ENCODE measurements around the gene GREB1.

Gene GREB1

DNA sequence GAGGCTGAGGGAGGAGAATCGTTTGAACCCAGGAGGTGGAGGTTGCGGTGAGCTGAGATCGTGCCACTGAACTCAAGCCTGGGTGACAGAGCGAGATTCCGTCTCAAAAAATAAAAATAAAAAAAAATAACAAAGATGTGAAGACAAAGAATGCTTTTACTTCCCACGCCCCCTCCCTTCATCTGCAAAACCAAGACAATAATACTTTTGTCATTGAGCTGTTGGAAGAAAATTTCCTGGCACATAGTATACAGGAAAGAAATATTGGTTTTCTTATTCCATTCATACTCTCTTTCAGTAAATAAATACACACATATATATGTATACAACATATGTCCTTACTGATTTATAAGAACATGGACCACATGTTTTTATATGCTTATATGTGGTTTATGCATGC is 12.2 kb downstream of the GREB1 start:
- no peak for TF ChIP-seq CTCF (IDR thresholded peaks at IDR 0.05; ENCODE audit: low read depth, low read length)
- DNase-seq (ENCODE audit: extremely low read depth, low read depth): no peak

DNA sequence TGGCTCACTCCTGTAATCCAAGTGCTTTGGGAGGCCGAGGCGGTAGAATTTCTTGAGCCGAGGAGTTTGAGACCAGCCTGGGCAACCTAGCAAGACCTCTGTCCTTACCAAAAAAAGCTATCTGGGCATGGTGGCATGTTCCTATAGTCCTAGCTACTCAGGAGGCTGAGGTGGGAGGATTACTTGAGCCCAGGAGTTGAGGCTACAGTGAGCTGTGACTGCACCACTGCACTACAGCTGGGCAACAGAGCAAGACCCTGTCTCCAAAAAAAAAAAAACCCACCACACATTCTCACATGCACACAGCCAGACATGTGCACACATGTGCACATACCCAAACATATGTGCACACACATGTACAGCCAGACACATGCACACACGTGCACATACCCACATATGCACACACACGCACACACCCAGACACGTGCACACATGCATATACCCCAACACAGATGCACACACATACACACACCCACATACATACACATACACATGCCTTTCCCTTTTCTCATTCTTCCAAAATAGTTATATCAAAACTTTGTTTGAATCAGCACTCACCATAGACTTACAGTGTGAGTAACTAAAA is 14.2 kb downstream of the GREB1 start:
- no peak for DNase-seq (ENCODE audit: extremely low read depth, low read depth)
- TF ChIP-seq CTCF (IDR thresholded peaks at IDR 0.05; ENCODE audit: low read depth, low read length): no peak

DNA sequence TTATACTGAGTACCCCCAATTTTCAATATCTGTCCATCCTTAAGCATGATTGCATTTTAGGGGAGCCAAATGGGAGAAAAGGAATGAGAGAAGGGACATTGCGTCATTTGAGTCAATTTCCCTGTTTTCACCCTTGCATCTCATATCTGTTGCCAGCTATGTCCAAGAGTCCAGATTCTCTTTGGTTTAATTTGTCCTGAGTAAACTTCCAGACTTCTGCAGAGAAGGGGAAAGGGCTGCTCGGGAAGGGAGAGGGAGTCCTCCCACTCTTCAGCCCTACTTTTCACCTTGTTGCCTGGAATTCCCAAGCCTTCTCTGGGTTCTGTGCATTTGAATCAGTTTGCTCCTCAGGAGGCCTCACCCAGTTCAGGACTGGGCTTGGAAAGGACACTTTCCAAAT is 16.5 kb downstream of the GREB1 start:
- DNase-seq (ENCODE audit: extremely low read depth, low read depth): no peak
- TF ChIP-seq CTCF (IDR thresholded peaks at IDR 0.05; ENCODE audit: low read depth, low read length): no peak

DNA sequence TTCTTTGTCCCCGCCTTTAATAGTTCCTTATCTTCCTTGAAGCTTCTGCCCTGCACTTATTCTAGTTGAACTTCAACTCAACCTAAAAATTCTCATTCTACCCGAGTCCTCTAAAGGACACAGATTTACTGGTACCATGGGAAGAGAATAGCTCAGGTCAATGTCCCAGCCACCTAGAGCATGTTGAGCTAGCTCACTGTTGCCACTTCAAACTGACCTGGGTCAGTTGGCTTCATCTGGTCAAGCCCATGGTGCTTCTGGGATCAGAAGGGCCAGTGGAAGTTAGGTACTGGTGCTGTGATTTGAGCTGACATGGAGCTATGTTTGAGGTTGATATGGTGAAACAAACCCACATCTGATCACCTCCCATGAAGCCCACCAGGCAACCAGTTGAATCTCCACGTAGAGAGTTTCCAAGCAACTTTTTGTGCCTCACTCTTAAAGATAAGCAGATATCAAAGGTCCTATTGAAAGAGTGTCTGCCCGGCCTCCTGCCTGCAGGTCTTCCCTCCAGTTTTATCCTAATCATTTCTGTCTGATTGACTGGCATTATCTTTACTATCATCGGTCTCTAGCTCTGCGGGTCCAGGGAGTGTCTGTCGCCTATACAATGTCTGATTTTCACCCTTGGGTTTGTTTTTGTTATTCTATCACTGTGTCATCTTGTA is 17.2 kb downstream of the GREB1 start:
- no peak for DNase-seq (ENCODE audit: extremely low read depth, low read depth)
- no peak for TF ChIP-seq CTCF (IDR thresholded peaks at IDR 0.05; ENCODE audit: low read depth, low read length)

- no peak for TF ChIP-seq CTCF (IDR thresholded peaks at IDR 0.05; ENCODE audit: low read depth, low read length)
- no peak for DNase-seq (ENCODE audit: extremely low read depth, low read depth)
These were observed 17.9 kb downstream of the GREB1 start for GRCh38 chr2:11551569-11552259.

- no peak for TF ChIP-seq CTCF (IDR thresholded peaks at IDR 0.05; ENCODE audit: low read depth, low read length)
- DNase-seq (ENCODE audit: extremely low read depth, low read depth): no peak
These were observed 18.4 kb downstream of the GREB1 start for GRCh38 chr2:11552260-11552638.

DNA sequence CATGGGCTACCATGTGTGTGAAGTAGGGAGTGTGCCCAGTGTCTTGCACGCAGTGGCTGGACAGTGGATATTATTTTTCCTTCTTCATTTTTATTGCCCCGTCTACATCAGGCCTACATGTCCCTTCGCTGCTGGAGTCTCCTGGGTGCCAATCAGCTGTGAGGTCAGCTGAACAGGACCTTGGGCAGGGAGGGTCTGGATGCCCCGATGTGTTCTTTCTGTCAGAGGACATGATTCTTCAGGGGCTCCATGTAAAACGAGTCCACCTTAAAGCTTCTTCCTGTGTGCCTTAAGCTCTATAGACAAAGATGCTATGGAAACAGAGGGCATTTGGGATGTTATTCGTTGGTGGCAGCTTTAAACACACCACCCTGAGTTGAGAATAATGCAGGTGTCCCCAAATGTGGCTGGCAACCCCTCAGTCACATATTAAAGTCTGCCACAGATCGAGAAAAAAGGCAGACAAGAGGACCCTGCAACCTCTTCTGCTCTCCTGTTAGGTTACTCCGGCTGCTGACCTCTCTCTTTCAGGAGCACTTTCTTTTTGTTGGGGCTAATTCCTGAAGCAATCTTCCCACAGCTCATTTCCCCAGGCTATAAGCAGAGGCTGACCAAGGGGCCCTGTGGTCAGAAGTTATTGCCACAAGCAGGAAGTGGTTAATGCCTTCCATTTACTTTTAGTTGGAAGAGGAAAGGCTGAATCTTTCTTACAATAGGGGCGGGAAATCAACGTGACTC is 20.0 kb downstream of the GREB1 start:
- no peak for DNase-seq (ENCODE audit: extremely low read depth, low read depth)
- TF ChIP-seq CTCF (IDR thresholded peaks at IDR 0.05; ENCODE audit: low read depth, low read length): no peak
